ENCODE results near the gene PCDH18.

DNA sequence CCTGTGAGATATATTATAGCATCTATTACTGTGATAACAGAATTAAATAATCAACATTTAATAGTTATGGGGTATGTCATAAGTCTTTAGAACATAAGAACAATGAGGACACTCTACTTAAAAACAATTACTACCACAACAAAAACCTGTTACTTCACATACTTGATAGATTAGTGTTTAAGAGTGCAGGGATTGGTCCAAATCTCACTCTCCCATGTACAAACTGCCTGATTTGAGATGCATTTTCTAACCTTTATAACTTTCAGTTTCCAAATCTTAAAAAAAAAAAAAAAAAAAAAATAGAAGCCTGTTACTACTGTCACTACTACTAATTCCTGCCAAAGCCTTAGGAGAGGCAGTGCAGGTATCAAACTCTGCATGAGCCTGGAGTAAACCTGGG, 5.6 kb downstream of the PCDH18 start:
- TF ChIP-seq, protein P1, sequence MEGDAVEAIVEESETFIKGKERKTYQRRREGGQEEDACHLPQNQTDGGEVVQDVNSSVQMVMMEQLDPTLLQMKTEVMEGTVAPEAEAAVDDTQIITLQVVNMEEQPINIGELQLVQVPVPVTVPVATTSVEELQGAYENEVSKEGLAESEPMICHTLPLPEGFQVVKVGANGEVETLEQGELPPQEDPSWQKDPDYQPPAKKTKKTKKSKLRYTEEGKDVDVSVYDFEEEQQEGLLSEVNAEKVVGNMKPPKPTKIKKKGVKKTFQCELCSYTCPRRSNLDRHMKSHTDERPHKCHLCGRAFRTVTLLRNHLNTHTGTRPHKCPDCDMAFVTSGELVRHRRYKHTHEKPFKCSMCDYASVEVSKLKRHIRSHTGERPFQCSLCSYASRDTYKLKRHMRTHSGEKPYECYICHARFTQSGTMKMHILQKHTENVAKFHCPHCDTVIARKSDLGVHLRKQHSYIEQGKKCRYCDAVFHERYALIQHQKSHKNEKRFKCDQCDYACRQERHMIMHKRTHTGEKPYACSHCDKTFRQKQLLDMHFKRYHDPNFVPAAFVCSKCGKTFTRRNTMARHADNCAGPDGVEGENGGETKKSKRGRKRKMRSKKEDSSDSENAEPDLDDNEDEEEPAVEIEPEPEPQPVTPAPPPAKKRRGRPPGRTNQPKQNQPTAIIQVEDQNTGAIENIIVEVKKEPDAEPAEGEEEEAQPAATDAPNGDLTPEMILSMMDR (conservative IDR thresholded peaks at IDR 0.05) = no peak
- TF ChIP-seq ZFX (IDR thresholded peaks at IDR 0.05) = no peak
